ENCODE measurements around the gene ZCCHC7. TPM values are rescaled to one million over a fixed set of nuclear protein-coding genes. Genes with fewer than 3 reads are reported as not detected.

ZCCHC7 gene
- total and polyA plus RNA-seq, 4 donors, result 3.3 to 9.7 (median 7.6) TPM

DNA sequence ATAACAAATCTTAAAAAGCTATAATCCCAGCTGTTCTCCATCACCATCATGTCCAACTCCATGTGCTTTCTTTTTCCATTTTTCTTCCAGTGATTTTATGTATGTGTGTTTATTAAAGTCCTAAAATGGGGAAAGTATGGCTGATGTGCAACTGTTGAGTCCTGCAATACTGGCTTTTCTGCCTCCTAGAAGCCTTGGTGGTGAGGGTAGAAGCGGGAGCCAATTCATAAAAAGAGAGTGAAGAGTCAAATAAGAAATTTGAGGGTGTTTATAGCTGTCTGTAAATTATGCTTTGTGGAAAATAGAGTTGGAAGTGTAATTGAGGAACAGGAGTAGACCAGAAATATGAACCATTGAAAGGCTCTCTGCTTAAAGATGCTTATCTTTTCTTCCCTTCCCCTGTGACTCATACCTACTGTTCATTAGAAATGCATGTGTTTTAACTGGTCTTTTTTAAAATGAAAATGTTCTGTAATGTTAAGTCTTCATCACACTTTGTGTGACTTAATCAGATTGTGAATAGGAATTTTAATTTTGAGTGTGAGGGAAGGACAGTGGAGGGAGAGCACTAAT is 80.1 kb downstream of the ZCCHC7 start (continued):
- no peak for TF ChIP-seq ZBTB33 (IDR thresholded peaks at IDR 0.05)
- TF ChIP-seq, protein P1, sequence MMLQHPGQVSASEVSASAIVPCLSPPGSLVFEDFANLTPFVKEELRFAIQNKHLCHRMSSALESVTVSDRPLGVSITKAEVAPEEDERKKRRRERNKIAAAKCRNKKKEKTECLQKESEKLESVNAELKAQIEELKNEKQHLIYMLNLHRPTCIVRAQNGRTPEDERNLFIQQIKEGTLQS (IDR thresholded peaks at IDR 0.05), result no peak
- TF ChIP-seq JUND (IDR thresholded peaks at IDR 0.05), result no peak

GRCh38 chr9:37201581-37201980 is 81.2 kb downstream of the ZCCHC7 start:
- TF ChIP-seq YY1 (IDR thresholded peaks at IDR 0.05) (no peak), ZBTB33 (IDR thresholded peaks at IDR 0.05) (no peak), JUND (IDR thresholded peaks at IDR 0.05) (no peak), CTCF (IDR thresholded peaks at IDR 0.05; ENCODE audit: low read depth, low read length, missing input control) (no peak)
- TF ChIP-seq, protein P1 (IDR thresholded peaks at IDR 0.05), result no peak
- no peaks in the 10 kb centered on the region for H3K9me3 ChIP-seq (ENCODE audit: control insufficient read depth in 4 of 4, low read length in 3 of 4)
- DNase-seq (ENCODE audit: low spot score), result no peak
- H3K9ac ChIP-seq (ENCODE audit: low read depth in 1 of 2, low read length in 2 of 2), result no peak overlapping the region
- no peak overlapping the region for H3K27ac ChIP-seq (ENCODE audit: low read depth in 1 of 2, low read length in 2 of 2)
- H3K4me1 ChIP-seq (ENCODE audit: control insufficient read depth in 4 of 4, insufficient read depth in 4 of 4, low read length in 3 of 4), result no peaks in the 10 kb centered on the region
- WGBS, result 98% methylated on average over 1 of the region's 1 CpG
- H3K36me3 ChIP-seq (ENCODE audit: control insufficient read depth in 4 of 4, insufficient read depth in 3 of 4, low read depth in 1 of 4, low read length in 3 of 4), result peaks cover 0 to 2% (median under 1%) of the 10 kb centered on the region in 4 donors
- no peak overlapping the region for H3K4me3 ChIP-seq (ENCODE audit: low read depth in 1 of 3, low read length in 3 of 3)
- H3K27me3 ChIP-seq (ENCODE audit: control insufficient read depth in 4 of 4, insufficient read depth in 4 of 4, low read length in 3 of 4), result no peaks in the 10 kb centered on the region

- DNase-seq (ENCODE audit: low spot score), result no peak
- no peak overlapping the region for H3K9ac ChIP-seq (ENCODE audit: low read depth in 1 of 2, low read length in 2 of 2)
- no peak overlapping the region for H3K4me3 ChIP-seq (ENCODE audit: low read depth in 1 of 3, low read length in 3 of 3)
- H3K27me3 ChIP-seq (ENCODE audit: control insufficient read depth in 4 of 4, insufficient read depth in 4 of 4, low read length in 3 of 4), result no peaks in the 10 kb centered on the region
- H3K9me3 ChIP-seq (ENCODE audit: control insufficient read depth in 4 of 4, low read length in 3 of 4), result no peaks in the 10 kb centered on the region
- H3K4me1 ChIP-seq (ENCODE audit: control insufficient read depth in 4 of 4, insufficient read depth in 4 of 4, low read length in 3 of 4), result no peaks in the 10 kb centered on the region
- no peak overlapping the region for H3K27ac ChIP-seq (ENCODE audit: low read depth in 1 of 2, low read length in 2 of 2)
- H3K36me3 ChIP-seq (ENCODE audit: control insufficient read depth in 4 of 4, insufficient read depth in 3 of 4, low read depth in 1 of 4, low read length in 3 of 4), result peaks cover 0 to 3% (median under 1%) of the 10 kb centered on the region in 4 donors
- TF ChIP-seq HNF4G (IDR thresholded peaks at IDR 0.05), result no peak
- no peak for TF ChIP-seq RXRA (IDR thresholded peaks at IDR 0.05)
- no peak for TF ChIP-seq YY1 (IDR thresholded peaks at IDR 0.05)
- no peak for TF ChIP-seq RAD21 (IDR thresholded peaks at IDR 0.05)
- no peak for TF ChIP-seq FOXA1 (IDR thresholded peaks at IDR 0.05)
- TF ChIP-seq GABPA (IDR thresholded peaks at IDR 0.05 in 1 of 2, conservative IDR thresholded peaks at IDR 0.05 in 1 of 2), result no peak
- TF ChIP-seq JUND (IDR thresholded peaks at IDR 0.05), result no peak
- TF ChIP-seq, protein P1 (IDR thresholded peaks at IDR 0.05), result no peak
- TF ChIP-seq, protein P2, sequence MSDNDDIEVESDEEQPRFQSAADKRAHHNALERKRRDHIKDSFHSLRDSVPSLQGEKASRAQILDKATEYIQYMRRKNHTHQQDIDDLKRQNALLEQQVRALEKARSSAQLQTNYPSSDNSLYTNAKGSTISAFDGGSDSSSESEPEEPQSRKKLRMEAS (IDR thresholded peaks at IDR 0.05), result no peak
- no peak for TF ChIP-seq FOXA2 (IDR thresholded peaks at IDR 0.05)
- no peak for TF ChIP-seq ZBTB33 (IDR thresholded peaks at IDR 0.05)
- TF ChIP-seq REST (IDR thresholded peaks at IDR 0.05), result no peak
- no peak for TF ChIP-seq SP1 (IDR thresholded peaks at IDR 0.05)
- TF ChIP-seq EGR1 (IDR thresholded peaks at IDR 0.05; ENCODE audit: low read depth in 2 of 2), result no peak
These were observed 81.7 kb downstream of the ZCCHC7 start for GRCh38 chr9:37202091-37202490.
